Mesothelial cell of epicardium (in vitro differentiated cells): ENCODE results near the gene TBX21. TPM values are rescaled to one million over a fixed set of nuclear protein-coding genes. Genes with fewer than 3 reads are reported as not detected.

Experiments used
- DNase-seq, 2 experiments: peaks; one replicate each; pipeline ENCODE4 v3.0.0; 2021; ENCODE audit warnings: low spot score in 2 of 2; ENCODE audit not compliant: unreplicated experiment in 2 of 2
- H3K27ac Mint-ChIP-seq: 2 replicates; pipeline ENCODE4 v1.8.0; 2021; ENCODE audit warnings: mixed read lengths
- H3K27me3 Mint-ChIP-seq: 2 replicates; pipeline ENCODE4 v1.8.0; 2021; ENCODE audit warnings: low read depth, mixed read lengths
- H3K36me3 Mint-ChIP-seq: 2 replicates; pipeline ENCODE4 v1.8.0; 2021; ENCODE audit warnings: mixed read lengths
- H3K4me1 Mint-ChIP-seq: 2 replicates; pipeline ENCODE4 v1.8.0; 2021; ENCODE audit warnings: mixed read lengths
- H3K4me3 Mint-ChIP-seq: 2 replicates; pipeline ENCODE4 v1.8.0; 2021; ENCODE audit warnings: mild to moderate bottlenecking, moderate library complexity, mixed read lengths
- H3K9me3 Mint-ChIP-seq: 2 replicates; pipeline ENCODE4 v1.8.0; 2021; ENCODE audit warnings: mixed read lengths
- total RNA-seq: library from RNA; stranded (reverse); gene quantifications from 3 replicates; pipeline ENCODE4 v1.2.1, GENCODE V29; 2021
- TF ChIP-seq, protein P1 (sequence below): fragments of 200-600 bp; sonication (generic); IDR thresholded peaks from one replicate; pipeline ENCODE4 v1.5.0; 2021; ENCODE audit warnings: antibody characterized with exemption; ENCODE audit not compliant: unreplicated experiment

The TBX21 gene
- total RNA-seq, 1 donor from 2014 or later = not detected

DNA sequence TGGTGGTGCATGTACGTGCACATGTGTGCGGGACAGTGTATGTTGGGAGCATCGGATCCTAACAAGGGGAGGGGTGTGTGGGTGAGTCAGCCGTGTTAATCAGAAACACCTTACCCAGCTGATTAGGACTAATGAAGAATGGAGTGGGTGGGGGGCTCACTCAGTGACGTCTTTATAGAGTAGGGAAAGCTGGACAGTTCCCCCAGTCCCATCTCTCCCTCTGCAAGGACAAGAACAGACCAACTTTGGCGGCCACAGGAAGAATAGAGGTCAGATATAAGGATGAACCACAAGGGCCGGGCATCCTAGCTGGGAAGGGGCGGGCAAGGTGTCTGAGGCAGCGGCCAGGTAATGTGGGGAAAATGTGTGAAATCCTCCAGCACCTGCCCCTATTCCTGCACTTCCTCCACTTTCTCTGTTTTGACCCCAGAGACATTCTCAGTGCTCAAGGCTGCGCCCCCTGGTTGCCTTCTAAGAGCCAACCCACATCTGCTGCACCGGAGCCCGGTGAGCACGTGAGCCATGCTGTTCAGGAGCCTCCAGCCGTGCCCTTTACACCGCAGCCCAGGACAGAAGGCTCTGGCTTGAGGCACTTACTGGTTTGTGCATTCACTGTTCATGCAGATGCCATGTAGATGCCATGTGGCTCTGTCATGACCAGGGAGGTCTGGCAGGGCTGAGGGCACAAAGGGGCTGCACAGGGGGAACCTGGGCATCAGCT, 18.9 kb upstream of the TBX21 start:
- H3K4me1 Mint-ChIP-seq = peaks cover 4% of the 10 kb centered on the region
- peaks cover 66% of the 10 kb centered on the region for H3K27me3 Mint-ChIP-seq
- no peaks in the 10 kb centered on the region for H3K9me3 Mint-ChIP-seq
- H3K27ac Mint-ChIP-seq = no peak overlapping the region
- peaks cover 13% of the 10 kb centered on the region for H3K36me3 Mint-ChIP-seq
- TF ChIP-seq, protein P1, sequence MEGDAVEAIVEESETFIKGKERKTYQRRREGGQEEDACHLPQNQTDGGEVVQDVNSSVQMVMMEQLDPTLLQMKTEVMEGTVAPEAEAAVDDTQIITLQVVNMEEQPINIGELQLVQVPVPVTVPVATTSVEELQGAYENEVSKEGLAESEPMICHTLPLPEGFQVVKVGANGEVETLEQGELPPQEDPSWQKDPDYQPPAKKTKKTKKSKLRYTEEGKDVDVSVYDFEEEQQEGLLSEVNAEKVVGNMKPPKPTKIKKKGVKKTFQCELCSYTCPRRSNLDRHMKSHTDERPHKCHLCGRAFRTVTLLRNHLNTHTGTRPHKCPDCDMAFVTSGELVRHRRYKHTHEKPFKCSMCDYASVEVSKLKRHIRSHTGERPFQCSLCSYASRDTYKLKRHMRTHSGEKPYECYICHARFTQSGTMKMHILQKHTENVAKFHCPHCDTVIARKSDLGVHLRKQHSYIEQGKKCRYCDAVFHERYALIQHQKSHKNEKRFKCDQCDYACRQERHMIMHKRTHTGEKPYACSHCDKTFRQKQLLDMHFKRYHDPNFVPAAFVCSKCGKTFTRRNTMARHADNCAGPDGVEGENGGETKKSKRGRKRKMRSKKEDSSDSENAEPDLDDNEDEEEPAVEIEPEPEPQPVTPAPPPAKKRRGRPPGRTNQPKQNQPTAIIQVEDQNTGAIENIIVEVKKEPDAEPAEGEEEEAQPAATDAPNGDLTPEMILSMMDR = no peak
- H3K4me3 Mint-ChIP-seq = no peak overlapping the region
- DNase-seq = no peak

DNA sequence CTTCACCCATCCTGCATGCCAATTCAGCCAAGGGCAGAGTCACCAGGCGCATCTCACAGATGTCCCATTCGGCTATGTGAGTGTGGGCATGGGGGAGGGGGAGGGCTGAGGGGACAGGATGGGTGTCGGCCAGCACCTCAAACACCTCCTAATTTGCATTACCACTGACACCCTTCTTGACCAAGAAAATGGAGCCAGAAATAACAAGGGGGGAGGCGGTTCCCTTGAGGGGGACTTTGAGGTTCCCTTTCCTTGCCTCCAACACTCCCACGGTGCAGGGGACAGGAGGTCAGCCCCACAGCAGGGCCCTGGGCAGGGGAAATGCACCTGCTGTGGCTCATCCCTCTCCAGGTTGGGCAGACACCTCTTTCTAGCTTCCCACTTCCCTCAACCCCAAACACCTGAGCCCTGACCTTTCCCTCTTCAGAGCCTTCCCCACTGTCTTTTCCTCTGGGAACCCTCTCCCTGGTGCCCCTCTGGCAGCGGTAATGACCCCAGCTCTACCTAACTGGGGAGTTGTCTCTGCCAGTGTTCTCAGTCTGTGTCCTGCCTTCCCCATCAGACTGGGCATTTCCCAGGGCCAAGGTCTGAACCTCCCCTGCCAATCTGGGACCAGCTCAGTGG, 18.2 kb upstream of the TBX21 start:
- H3K9me3 Mint-ChIP-seq = no peaks in the 10 kb centered on the region
- H3K4me1 Mint-ChIP-seq = peaks cover 4% of the 10 kb centered on the region
- DNase-seq = no peak
- peaks cover 67% of the 10 kb centered on the region for H3K27me3 Mint-ChIP-seq
- no peak overlapping the region for H3K27ac Mint-ChIP-seq
- H3K36me3 Mint-ChIP-seq = peaks cover 8% of the 10 kb centered on the region
- TF ChIP-seq, protein P1 = no peak
- no peak overlapping the region for H3K4me3 Mint-ChIP-seq

DNA sequence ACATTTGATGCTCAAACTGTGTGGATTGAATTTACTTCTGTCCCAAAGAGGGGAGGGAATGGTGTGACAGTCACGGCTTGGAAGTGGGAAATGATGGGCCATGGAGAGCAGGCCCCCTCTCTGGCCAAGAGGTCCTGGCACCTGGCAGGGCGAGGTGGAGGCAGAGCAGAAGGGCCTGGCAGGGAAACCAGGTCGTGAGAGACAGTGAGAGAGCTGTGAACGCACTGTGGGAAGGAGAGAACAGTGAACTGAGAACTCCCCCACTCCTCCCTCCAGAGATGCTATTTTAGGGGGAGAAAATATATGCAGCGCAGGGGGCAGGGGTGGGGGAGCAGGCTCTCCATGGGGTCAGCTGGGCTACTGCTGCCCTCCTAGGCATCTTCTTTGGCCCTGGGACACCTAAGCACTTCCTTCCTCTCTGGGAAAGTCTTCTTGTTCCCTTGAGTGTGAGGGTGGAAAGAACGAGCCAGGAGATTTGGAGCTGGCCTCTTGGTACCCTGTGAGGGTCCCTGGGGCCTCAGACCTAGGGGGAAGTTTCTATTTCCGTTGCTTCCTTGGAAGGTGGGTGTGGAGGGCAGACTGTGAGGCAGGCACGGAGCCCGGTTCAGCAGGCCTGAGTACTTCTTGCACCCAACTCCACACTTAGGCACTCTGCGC, 17.2 kb upstream of the TBX21 start:
- H3K27me3 Mint-ChIP-seq = peaks cover 76% of the 10 kb centered on the region
- TF ChIP-seq, protein P1 = no peak
- DNase-seq = no peak
- H3K4me1 Mint-ChIP-seq = peaks cover 4% of the 10 kb centered on the region
- H3K9me3 Mint-ChIP-seq = no peaks in the 10 kb centered on the region
- peaks cover 3% of the 10 kb centered on the region for H3K36me3 Mint-ChIP-seq
- H3K27ac Mint-ChIP-seq = no peak overlapping the region
- H3K4me3 Mint-ChIP-seq = no peak overlapping the region

DNA sequence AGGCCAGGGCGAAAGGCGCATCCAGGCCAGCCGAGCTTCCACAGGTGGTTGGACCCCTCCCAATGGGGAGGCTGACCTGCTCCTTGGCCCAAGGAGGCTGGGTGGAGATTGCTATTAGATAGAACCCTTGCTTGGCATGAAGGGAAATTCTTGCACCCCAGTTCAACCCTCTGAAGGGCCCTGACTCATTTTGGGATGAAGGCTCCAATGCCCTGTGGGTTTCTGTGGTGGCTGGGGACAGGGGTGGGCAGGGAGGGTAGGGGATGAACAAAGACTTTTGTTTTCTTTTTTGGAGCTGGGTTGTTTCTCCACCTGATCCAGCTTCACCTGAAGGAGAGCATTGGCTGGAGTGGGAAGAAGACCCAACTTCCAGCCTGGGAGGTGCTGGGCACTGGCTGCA, 16.7 kb upstream of the TBX21 start:
- Mint-ChIP-seq H3K9me3 (no peaks in the 10 kb centered on the region), H3K27ac (no peak overlapping the region), H3K4me3 (no peak overlapping the region), H3K27me3 (peaks cover 82% of the 10 kb centered on the region), H3K4me1 (peaks cover 4% of the 10 kb centered on the region), H3K36me3 (peaks cover 2% of the 10 kb centered on the region)
- no peak for DNase-seq
- TF ChIP-seq, protein P1 = no peak

DNA sequence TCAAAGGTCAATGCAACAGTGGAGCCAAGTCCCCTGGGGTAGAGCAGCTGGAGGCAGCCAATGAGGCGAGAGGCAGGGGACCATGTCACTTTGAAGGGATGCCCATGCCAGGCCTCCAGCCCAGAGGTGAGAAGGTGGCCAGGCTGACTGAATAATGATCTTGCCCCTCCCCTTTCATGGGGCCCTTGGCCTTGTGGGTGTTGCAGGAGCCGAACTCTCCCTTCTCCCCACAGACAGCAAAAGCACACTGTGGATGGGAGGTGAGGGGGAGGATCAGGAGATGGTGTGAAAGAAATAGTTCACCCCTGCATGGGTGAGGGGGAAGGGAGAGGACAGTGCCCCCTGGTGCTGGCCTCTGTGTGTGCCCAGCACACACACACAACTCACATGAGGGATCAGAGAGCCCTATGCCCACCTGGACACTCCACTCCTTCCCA, 15.8 kb upstream of the TBX21 start:
- Mint-ChIP-seq H3K9me3 (no peaks in the 10 kb centered on the region), H3K4me3 (no peak overlapping the region), H3K27me3 (peaks cover 91% of the 10 kb centered on the region), H3K27ac (no peak overlapping the region), H3K36me3 (no peaks in the 10 kb centered on the region), H3K4me1 (peaks cover 4% of the 10 kb centered on the region)
- DNase-seq = no peak
- TF ChIP-seq, protein P1 = no peak
